ENCODE data around the gene GLIPR1L1.

GLIPR1L1 gene

DNA sequence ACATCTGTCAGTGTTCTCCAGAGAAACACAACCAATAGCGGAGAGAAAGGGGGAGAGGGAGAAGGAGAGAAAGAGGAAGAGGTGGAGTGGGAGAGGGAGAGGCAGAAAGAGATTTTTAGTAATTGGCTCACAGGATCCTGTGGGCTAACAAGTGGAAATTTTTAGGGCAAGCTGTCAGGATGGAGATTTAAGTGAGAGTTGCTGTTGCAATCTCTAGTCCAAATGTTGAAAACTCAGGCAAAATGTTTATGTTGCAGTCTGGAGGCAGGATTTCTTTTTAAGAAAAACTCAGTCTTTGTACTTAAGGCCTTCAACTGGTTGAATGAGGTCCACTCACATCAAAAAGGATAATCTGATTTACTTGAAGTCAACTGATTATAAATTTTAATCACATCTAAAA, 43.9 kb downstream of the GLIPR1L1 start:
- no peaks in the 10 kb centered on the region for H3K9me3 ChIP-seq (ENCODE audit: control insufficient read depth, insufficient read depth, low read depth, low read length)
- ChIA-PET CTCF (no interaction called here), POLR2A (no interaction called here)
- TF ChIP-seq ZNF549 (tag by site-specific recombination; IDR thresholded peaks at IDR 0.05) (no peak), ZNF433 (tag by site-specific recombination; IDR thresholded peaks at IDR 0.05; ENCODE audit: low read depth) (no peak), ZFHX2 (tag by site-specific recombination; conservative IDR thresholded peaks at IDR 0.05) (no peak), ZNF157 (tag by site-specific recombination; IDR thresholded peaks at IDR 0.05) (no peak), ZNF501 (tag by site-specific recombination; IDR thresholded peaks at IDR 0.05) (no peak), ZNF707 (tag by site-specific recombination; IDR thresholded peaks at IDR 0.05) (no peak), ZNF776 (tag by site-specific recombination; IDR thresholded peaks at IDR 0.05; ENCODE audit: borderline replicate concordance) (no peak), ZFP37 (tag by site-specific recombination; IDR thresholded peaks at IDR 0.05) (no peak), HOXA7 (CRISPR knock-in tag; IDR thresholded peaks at IDR 0.05; ENCODE audit: borderline replicate concordance) (no peak), ZNF654 (tag by site-specific recombination; IDR thresholded peaks at IDR 0.05; ENCODE audit: low read depth) (no peak), RBAK (tag by site-specific recombination; IDR thresholded peaks at IDR 0.05) (no peak), ZNF184 (tag by site-specific recombination; IDR thresholded peaks at IDR 0.05) (no peak), ZNF830 (tag by site-specific recombination; IDR thresholded peaks at IDR 0.05; ENCODE audit: low read depth) (no peak)
- TF ChIP-seq, protein P1, sequence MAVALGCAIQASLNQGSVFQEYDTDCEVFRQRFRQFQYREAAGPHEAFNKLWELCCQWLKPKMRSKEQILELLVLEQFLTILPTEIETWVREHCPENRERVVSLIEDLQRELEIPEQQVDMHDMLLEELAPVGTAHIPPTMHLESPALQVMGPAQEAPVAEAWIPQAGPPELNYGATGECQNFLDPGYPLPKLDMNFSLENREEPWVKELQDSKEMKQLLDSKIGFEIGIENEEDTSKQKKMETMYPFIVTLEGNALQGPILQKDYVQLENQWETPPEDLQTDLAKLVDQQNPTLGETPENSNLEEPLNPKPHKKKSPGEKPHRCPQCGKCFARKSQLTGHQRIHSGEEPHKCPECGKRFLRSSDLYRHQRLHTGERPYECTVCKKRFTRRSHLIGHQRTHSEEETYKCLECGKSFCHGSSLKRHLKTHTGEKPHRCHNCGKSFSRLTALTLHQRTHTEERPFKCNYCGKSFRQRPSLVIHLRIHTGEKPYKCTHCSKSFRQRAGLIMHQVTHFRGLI (tag by site-specific recombination; IDR thresholded peaks at IDR 0.05): no peak
- TF ChIP-seq, protein P2, sequence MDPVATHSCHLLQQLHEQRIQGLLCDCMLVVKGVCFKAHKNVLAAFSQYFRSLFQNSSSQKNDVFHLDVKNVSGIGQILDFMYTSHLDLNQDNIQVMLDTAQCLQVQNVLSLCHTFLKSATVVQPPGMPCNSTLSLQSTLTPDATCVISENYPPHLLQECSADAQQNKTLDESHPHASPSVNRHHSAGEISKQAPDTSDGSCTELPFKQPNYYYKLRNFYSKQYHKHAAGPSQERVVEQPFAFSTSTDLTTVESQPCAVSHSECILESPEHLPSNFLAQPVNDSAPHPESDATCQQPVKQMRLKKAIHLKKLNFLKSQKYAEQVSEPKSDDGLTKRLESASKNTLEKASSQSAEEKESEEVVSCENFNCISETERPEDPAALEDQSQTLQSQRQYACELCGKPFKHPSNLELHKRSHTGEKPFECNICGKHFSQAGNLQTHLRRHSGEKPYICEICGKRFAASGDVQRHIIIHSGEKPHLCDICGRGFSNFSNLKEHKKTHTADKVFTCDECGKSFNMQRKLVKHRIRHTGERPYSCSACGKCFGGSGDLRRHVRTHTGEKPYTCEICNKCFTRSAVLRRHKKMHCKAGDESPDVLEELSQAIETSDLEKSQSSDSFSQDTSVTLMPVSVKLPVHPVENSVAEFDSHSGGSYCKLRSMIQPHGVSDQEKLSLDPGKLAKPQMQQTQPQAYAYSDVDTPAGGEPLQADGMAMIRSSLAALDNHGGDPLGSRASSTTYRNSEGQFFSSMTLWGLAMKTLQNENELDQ (tag by site-specific recombination; IDR thresholded peaks at IDR 0.05; ENCODE audit: low read depth): no peak
- H3K4me3 ChIP-seq (ENCODE audit: low read depth, low read length): no peak overlapping the region
- no peaks in the 10 kb centered on the region for H3K4me1 ChIP-seq (ENCODE audit: control insufficient read depth, insufficient read depth, low read length)
- H3K36me3 ChIP-seq (ENCODE audit: control insufficient read depth in 2 of 2, insufficient read depth in 1 of 2, low read length in 2 of 2): no peaks in the 10 kb centered on the region
- H3K27ac ChIP-seq (ENCODE audit: extremely low read depth, low read depth, low read length): no peak overlapping the region

DNA sequence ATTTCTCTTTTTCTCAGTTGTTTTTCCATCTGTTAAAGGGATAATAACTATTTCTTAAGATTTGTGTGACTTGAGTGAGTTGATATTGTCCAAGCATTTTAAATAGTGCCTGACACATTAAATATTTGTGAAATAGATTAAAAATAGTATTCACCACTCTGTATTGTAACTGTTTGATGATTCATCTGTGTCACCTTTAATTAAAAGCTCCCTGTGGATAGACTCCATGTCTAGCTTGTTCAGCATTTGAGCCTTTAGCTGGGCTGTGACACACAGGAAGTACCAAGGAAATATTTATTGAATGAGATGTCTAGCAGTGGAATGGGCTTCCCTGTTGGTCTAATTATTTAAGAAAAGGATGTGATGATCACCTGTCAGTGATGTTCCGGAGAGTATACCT, 54.6 kb downstream of the GLIPR1L1 start:
- Histone ChIP-seq H3K27ac (ENCODE audit: extremely low read depth, low read depth, low read length) (no peak overlapping the region), H3K36me3 (ENCODE audit: control insufficient read depth in 2 of 2, insufficient read depth in 1 of 2, low read length in 2 of 2) (no peaks in the 10 kb centered on the region), H3K9me3 (ENCODE audit: control insufficient read depth, insufficient read depth, low read depth, low read length) (no peaks in the 10 kb centered on the region), H3K4me1 (ENCODE audit: control insufficient read depth, insufficient read depth, low read length) (peaks cover 6% of the 10 kb centered on the region), H3K4me3 (ENCODE audit: low read depth, low read length) (no peak overlapping the region)
- POLR2A ChIA-PET: no interaction called here
- TF ChIP-seq, protein P3, sequence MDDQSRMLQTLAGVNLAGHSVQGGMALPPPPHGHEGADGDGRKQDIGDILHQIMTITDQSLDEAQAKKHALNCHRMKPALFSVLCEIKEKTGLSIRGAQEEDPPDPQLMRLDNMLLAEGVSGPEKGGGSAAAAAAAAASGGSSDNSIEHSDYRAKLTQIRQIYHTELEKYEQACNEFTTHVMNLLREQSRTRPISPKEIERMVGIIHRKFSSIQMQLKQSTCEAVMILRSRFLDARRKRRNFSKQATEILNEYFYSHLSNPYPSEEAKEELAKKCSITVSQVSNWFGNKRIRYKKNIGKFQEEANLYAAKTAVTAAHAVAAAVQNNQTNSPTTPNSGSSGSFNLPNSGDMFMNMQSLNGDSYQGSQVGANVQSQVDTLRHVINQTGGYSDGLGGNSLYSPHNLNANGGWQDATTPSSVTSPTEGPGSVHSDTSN (CRISPR knock-in tag; IDR thresholded peaks at IDR 0.05): no peak
- TF ChIP-seq SP3 (tag by site-specific recombination; IDR thresholded peaks at IDR 0.05) (no peak), ZNF792 (tag by site-specific recombination; IDR thresholded peaks at IDR 0.05) (no peak), IKZF3 (tag by site-specific recombination; IDR thresholded peaks at IDR 0.05) (no peak), ZNF48 (tag by site-specific recombination; IDR thresholded peaks at IDR 0.05) (no peak), SCRT1 (tag by site-specific recombination; IDR thresholded peaks at IDR 0.05; ENCODE audit: borderline replicate concordance) (no peak), RBAK (tag by site-specific recombination; IDR thresholded peaks at IDR 0.05) (no peak), ZNF2 (tag by site-specific recombination; IDR thresholded peaks at IDR 0.05) (no peak), GLI2 (tag by site-specific recombination; IDR thresholded peaks at IDR 0.05; ENCODE audit: borderline replicate concordance, low read depth) (no peak), ZNF544 (tag by site-specific recombination; IDR thresholded peaks at IDR 0.05) (no peak), ZNF610 (tag by site-specific recombination; IDR thresholded peaks at IDR 0.05; ENCODE audit: borderline replicate concordance) (no peak), YY2 (tag by site-specific recombination; IDR thresholded peaks at IDR 0.05) (no peak), ZNF664 (tag by site-specific recombination; IDR thresholded peaks at IDR 0.05) (no peak)
- TF ChIP-seq, protein P4, sequence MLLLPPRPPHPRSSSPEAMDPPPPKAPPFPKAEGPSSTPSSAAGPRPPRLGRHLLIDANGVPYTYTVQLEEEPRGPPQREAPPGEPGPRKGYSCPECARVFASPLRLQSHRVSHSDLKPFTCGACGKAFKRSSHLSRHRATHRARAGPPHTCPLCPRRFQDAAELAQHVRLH (tag by site-specific recombination; IDR thresholded peaks at IDR 0.05): no peak
- CTCF ChIA-PET: no interaction called here
